Right lobe of liver (tissue), 6 donors: Measurements from ENCODE around the gene LGALS7. TPM values are rescaled to one million over a fixed set of nuclear protein-coding genes. Genes with fewer than 3 reads are reported as not detected.
A peak's percentile ranks its signal among the peaks of the same experiment; 100 is the strongest.
"Not testable (repeated sequence)": the region's sequence is repeated elsewhere in the genome, so short reads cannot be mapped to it uniquely, and the experiment has no call there.

Experiments
- ATAC-seq, 4 donors: fragments of 200-7000 bp; cut with Tn5 transposase; one replicate each; pipeline ENCODE4 v1.9.1; 2020; ENCODE audit warnings: mild to moderate bottlenecking in 4 of 4, moderate library complexity in 4 of 4
- DNase-seq, 3 donors: peaks; one replicate each; pipeline ENCODE4 v3.0.0-alpha.2; 2020
- H3K27ac ChIP-seq, 3 donors: fragments of 200-600 bp; one replicate each; pipeline ENCODE4 v1.8.0; 2022
- H3K27me3 ChIP-seq, 2 donors: fragments of 200-600 bp; one replicate each; pipeline ENCODE4 v1.8.0; 2022
- H3K36me3 ChIP-seq, 4 donors: fragments of 200-600 bp; sonication (generic) in 1 of 4; one replicate each; pipeline versions ENCODE4 v1.5.1 to v1.8.0; 2017 to 2022; ENCODE audit warnings: control low read depth in 1 of 4
- H3K4me1 ChIP-seq, 4 donors: fragments of 200-600 bp; sonication (generic) in 1 of 4; one replicate each; pipeline versions ENCODE4 v1.5.1 to v1.8.0; 2017 to 2022; ENCODE audit warnings: control low read depth in 1 of 4
- H3K4me3 ChIP-seq, 3 donors: fragments of 200-600 bp; one replicate each; pipeline ENCODE4 v1.8.0; 2022
- H3K9me3 ChIP-seq, 4 donors: fragments of 200-600 bp; sonication (generic) in 1 of 4; one replicate each; pipeline versions ENCODE4 v1.5.1 to v1.8.0; 2017 to 2022; ENCODE audit warnings: control low read depth in 1 of 4
- POLR2A ChIP-seq: fragments of 450-650 bp; IDR thresholded peaks from one replicate; pipeline ENCODE4 v1.6.1; 2017; ENCODE audit warnings: antibody characterized with exemption, mild to moderate bottlenecking
- WGBS: methylation state at CpG from one replicate; pipeline ENCODE4 v1.1.6; 2018; ENCODE audit warnings: low coverage, low lambda C conversion rate; ENCODE audit not compliant: insufficient coverage; ENCODE audit errors: missing lambda C conversion rate; 5-methylcytosine and 5-hydroxymethylcytosine counted together
- intact Hi-C, 2 donors: fragments of 100-400 bp; cut with DNase I; formaldehyde crosslinking; loops; one replicate each; pipeline versions ENCODE4 v1.11.2 to v1.14.1; 2022
- total RNA-seq, 6 experiments: library from RNA; depleted of rRNA in 2 of 6; stranded (reverse); fragments of >200 nt in 2 of 6; fragmentation: NEBNext Ultra II Directional in 3 of 6; extraction: Animal tissue kit (Norgen Biotek cat#: 25700) in 3 of 6; gene quantifications; one replicate each; pipeline versions ENCODE4 v1.1.0 to v1.2.4, GENCODE V29; 2016 to 2023
- TF ChIP-seq, protein P1 (sequence below), 4 donors: fragments of 200-600 bp in 3 of 4; fragments of 450-650 bp in 1 of 4; IDR thresholded peaks; one replicate each; pipeline versions ENCODE4 v1.5.1 to v1.8.0; 2016 to 2022; ENCODE audit warnings: antibody characterized with exemption in 4 of 4, mild to moderate bottlenecking in 2 of 4
- donor health status: DM: no; HTN: yes; CAD: no.
- donor health status: DM: no; HTN: no; CAD: no.
- donor health status: DM: no; HTN: no; CAD: no.
- donor health status: DM: no; HTN: yes; CAD: no.
- donor health status: DM: no; HTN: yes; CAD: no.

The LGALS7 gene
- total RNA-seq, 6 experiments from 2014 or later = not detected

GRCh38 chr19:38766276-38767047 lies 6.9 kb downstream of the LGALS7 start:
- Histone ChIP-seq H3K4me3 (no peak overlapping the region), H3K4me1 (peaks cover 0 to 9% (median 0%) of the 10 kb centered on the region in 4 donors), H3K27me3 (no peaks in the 10 kb centered on the region), H3K9me3 (no peaks in the 10 kb centered on the region), H3K27ac (no peak overlapping the region), H3K36me3 (no peaks in the 10 kb centered on the region)
- intact Hi-C loops = no loop called here
- 84% methylated on average over 10 of the region's 10 CpGs for WGBS
- no peak for TF ChIP-seq POLR2A
- TF ChIP-seq, protein P1, sequence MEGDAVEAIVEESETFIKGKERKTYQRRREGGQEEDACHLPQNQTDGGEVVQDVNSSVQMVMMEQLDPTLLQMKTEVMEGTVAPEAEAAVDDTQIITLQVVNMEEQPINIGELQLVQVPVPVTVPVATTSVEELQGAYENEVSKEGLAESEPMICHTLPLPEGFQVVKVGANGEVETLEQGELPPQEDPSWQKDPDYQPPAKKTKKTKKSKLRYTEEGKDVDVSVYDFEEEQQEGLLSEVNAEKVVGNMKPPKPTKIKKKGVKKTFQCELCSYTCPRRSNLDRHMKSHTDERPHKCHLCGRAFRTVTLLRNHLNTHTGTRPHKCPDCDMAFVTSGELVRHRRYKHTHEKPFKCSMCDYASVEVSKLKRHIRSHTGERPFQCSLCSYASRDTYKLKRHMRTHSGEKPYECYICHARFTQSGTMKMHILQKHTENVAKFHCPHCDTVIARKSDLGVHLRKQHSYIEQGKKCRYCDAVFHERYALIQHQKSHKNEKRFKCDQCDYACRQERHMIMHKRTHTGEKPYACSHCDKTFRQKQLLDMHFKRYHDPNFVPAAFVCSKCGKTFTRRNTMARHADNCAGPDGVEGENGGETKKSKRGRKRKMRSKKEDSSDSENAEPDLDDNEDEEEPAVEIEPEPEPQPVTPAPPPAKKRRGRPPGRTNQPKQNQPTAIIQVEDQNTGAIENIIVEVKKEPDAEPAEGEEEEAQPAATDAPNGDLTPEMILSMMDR (IDR thresholded peaks at IDR 0.05) = no peak
- ATAC-seq = no peak
- DNase-seq = peak in 1 of 3 donors; percentile 2

GRCh38 chr19:38765214-38765613 lies 8.1 kb downstream of the LGALS7 start:
- H3K4me1 ChIP-seq = peaks cover 0 to 10% (median 2%) of the 10 kb centered on the region in 4 donors
- 89% methylated on average over 2 of the region's 2 CpGs for WGBS
- TF ChIP-seq POLR2A = no peak
- TF ChIP-seq, protein P1 (IDR thresholded peaks at IDR 0.05) = no peak
- H3K9me3 ChIP-seq = no peaks in the 10 kb centered on the region
- no peak overlapping the region for H3K27ac ChIP-seq
- no peaks in the 10 kb centered on the region for H3K36me3 ChIP-seq
- ATAC-seq = no peak
- intact Hi-C loops = no loop called here
- no peaks in the 10 kb centered on the region for H3K27me3 ChIP-seq
- no peak overlapping the region for H3K4me3 ChIP-seq
- no peak for DNase-seq

- peak overlapping the region in 2 of 3 donors; percentile 13 to 37 for H3K4me3 ChIP-seq
- ATAC-seq (peak; percentile 51 to 68 (median 62)), DNase-seq (no peak)
- TF ChIP-seq, protein P1 (IDR thresholded peaks at IDR 0.05) = no peak
- TF ChIP-seq POLR2A = peak; percentile 60
- no peaks in the 10 kb centered on the region for H3K27me3 ChIP-seq
- H3K9me3 ChIP-seq = no peaks in the 10 kb centered on the region
- H3K27ac ChIP-seq = peak overlapping the region; percentile 73 to 96 (median 89)
- intact Hi-C loops = no loop called here
- H3K4me1 ChIP-seq = peaks cover 0 to 20% (median 7%) of the 10 kb centered on the region in 4 donors
- 22% methylated on average over 3 of the region's 3 CpGs for WGBS
- no peaks in the 10 kb centered on the region for H3K36me3 ChIP-seq
These were observed 9.5 kb downstream of the LGALS7 start for GRCh38 chr19:38763795-38764220.

GRCh38 chr19:38761884-38762389 lies 11.4 kb downstream of the LGALS7 start:
- H3K9me3 ChIP-seq, H3K36me3 ChIP-seq, H3K27me3 ChIP-seq, intact Hi-C loops, DNase-seq, ATAC-seq: not testable (repeated sequence)
- Histone ChIP-seq H3K4me1 (peaks cover 0 to 20% (median 7%) of the 10 kb centered on the region in 4 donors), H3K4me3 (peak overlapping the region in 2 of 3 donors; percentile 28 to 37), H3K27ac (peak overlapping the region; percentile 73 to 96 (median 89))
- 38% methylated on average over 5 of the region's 9 CpGs for WGBS
